Activated CD4-positive, alpha-beta T cell treated with anti-CD3 and anti-CD28 coated beads for 24 hours (primary cell): Measurements from ENCODE around the gene TRANK1.
A peak's percentile ranks its signal among the peaks of the same experiment; 100 is the strongest.
"Not testable (repeated sequence)": the region's sequence is repeated elsewhere in the genome, so short reads cannot be mapped to it uniquely, and the experiment has no call there.

ENCODE experiments used
- DNase-seq, 2 donors: peaks; one replicate each; pipeline ENCODE4 v3.0.0-alpha.2; 2020; ENCODE audit warnings: low read depth in 2 of 2

TRANK1 gene

DNA sequence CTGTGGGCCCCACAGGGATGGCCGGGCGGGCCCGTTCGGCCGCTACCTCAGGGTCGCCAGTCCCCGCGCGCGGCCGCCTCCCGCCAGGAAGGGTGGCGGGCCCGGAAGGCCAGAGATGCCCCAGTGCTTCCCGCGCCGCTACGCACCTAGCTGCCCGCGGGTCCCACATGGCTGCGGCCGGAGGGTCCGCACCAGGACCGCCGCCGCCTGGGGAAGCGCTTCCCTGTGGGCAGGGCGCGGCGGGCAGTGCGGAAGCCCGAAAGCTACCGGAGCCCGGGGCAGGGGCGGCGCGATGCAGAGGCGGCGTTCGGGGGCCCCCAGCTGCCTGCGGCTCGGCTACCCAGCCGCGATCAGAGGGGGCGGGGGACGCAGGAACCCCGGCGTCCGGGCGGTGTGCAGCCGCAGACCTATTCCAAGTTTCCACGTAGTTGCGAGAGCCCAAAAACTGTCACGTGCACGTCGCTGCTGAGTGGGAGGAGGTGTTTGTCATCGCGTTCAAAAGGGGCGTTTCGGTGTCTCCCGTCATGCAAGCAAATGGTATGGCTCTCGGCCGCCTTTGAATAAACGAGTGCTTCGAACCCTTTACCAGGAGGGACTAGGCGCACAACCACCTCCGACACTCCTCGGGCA, at the start of gene TRANK1:
TRANK1 (minus strand) TSS at position 414 of the 630 bp plus-strand sequence; CDS start at position 169, 245 bp downstream.
- peak; percentile 64 to 69 for DNase-seq

DNA sequence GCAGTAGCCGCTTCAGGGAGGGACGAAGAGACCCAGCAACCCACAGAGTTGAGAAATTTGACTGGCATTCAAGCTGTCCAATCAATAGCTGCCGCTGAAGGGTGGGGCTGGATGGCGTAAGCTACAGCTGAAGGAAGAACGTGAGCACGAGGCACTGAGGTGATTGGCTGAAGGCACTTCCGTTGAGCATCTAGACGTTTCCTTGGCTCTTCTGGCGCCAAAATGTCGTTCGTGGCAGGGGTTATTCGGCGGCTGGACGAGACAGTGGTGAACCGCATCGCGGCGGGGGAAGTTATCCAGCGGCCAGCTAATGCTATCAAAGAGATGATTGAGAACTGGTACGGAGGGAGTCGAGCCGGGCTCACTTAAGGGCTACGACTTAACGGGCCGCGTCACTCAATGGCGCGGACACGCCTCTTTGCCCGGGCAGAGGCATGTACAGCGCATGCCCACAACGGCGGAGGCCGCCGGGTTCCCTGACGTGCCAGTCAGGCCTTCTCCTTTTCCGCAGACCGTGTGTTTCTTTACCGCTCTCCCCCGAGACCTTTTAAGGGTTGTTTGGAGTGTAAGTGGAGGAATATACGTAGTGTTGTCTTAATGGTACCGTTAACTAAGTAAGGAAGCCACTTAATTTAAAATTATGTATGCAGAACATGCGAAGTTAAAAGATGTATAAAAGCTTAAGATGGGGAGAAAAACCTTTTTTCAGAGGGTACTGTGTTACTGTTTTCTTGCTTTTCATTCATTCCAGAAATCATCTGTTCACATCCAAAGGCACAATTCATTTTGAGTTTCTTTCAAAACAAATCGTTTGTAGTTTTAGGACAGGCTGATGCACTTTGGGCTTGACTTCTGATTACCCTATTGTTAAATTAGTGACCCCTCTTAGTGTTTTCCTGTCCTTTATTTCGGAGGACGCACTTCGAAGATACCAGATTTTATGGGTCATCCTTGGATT, 48.8 kb upstream of the TRANK1 start, which contains the start of gene MLH1:
MLH1 (plus strand) TSS at position 193 of the 958 bp plus-strand sequence; CDS start at position 223, 30 bp downstream.
- DNase-seq, result peak; percentile 94 to 99

DNA sequence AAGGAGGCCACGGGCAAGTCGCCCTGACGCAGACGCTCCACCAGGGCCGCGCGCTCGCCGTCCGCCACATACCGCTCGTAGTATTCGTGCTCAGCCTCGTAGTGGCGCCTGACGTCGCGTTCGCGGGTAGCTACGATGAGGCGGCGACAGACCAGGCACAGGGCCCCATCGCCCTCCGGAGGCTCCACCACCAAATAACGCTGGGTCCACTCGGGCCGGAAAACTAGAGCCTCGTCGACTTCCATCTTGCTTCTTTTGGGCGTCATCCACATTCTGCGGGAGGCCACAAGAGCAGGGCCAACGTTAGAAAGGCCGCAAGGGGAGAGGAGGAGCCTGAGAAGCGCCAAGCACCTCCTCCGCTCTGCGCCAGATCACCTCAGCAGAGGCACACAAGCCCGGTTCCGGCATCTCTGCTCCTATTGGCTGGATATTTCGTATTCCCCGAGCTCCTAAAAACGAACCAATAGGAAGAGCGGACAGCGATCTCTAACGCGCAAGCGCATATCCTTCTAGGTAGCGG, 48.0 kb upstream of the TRANK1 start, which contains the start of gene EPM2AIP1:
EPM2AIP1 (minus strand) TSS at position 326 of the 520 bp plus-strand sequence; CDS start at position 272, 54 bp downstream.
- DNase-seq, result peak in 1 of 2 donors; percentile 48

DNA sequence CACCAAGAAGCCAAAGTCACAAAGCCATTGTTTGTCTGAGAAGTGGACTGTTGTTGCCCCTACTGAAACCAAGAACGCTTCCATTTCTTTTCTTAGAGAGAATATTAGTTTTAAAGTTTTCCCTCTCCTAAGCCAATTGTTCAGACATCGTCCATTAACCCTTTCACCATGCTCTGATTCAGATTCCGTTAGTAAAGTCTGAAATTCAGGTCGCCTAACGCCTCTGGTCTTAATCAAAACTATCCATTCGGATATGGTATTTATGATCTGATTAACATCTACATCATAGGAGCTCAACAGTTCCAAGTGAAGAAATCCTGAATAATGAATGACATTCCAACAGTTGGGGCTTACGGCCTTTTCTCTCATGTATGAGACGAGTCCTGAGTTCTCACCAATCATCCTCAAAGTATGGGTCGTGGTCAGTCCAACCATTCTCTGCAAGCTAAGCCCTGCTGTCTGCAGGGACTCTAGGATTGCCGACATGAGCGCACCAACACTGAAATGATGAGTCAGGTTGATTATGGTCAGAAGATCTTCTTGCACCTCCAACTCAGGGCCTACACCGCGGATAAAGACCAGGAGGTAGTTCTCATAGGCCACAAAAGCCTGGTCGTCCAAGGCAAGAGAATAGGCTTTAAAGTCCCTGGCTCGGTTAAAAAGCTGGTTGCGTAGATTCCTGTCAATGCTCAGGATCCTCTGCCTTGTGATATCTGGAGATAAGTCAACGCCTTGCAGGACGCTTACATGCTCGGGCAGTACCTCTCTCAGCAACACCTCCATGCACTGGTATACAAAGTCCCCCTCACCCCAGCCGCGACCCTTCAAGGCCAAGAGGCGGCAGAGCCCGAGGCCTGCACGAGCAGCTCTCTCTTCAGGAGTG, 47.3 kb upstream of the TRANK1 start:
- DNase-seq, result no peak

DNA sequence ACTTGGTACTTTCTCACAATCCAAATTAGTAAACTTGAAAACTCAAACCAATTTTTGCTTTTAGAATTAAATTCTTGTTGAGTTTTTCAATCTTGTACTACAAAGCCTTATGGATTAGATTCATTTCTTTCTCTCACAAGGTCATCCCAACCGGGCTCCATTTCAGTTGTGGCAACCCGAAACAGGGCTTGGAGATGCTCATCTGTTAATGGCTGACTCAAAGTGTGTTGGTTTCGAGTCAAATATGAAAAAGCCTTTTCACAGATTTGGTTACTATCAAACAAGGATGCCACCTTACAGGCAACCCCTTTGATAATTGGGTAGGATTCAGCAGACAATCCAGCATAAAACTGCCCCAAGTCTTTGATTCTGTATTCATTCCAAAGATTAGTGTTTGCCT, 46.3 kb upstream of the TRANK1 start:
- DNase-seq, result no peak

DNA sequence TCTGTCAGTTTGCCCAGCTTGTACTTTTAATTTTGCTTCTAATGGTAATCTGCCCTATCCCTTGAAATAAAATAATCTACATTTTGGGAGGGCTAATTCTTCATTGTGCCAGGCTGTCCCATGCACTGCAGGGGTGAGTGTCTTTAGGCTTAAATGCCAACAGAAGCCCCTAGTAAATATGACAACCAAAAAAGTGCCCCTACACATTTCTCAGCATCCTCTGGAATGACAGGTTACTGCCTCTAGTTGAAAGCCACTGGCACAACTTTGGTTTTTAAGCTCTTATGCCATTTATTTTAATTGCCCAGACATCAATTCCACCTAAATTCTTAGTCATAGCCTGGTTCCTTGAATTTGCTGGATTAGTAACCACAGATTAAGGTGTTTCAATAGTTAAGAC, 44.7 kb upstream of the TRANK1 start:
- no peak for DNase-seq

DNA sequence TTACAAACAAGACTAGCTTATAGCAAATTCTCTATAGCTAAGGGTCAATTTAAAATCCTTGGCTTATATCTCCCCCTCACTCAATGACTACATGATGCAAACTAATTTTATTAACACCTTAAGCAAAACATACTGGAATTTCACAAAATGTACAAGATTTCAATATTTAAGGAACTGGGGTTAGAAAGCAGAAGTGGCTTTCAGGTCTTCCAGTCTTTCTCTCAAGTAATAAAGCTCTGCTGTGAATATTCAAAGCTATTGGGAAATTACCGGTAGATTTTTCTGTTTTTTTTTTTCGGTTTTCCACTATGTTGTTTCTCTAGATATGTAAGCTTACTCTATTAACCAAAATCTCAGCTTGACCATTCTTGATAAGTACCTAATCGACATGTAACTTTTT, 44.2 kb upstream of the TRANK1 start:
- no peak for DNase-seq

DNA sequence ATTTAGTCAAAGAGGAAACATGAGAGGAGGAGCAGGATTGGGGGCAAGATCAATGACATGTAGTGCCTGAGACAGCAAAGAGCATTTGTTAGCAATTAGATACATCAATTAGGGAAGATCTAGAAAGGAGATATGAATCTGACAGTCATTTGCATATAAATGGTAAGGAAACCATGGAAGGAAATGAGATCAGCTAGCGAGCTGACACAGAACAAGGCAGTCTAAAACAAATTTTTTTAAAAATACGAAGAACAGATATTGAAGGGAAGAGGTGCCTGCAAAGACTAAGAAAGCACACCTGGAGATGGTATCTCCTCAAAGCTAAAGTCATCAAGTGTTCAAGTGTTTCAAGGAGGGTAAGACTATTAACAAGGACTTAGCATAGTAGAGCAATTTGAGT, 43.5 kb upstream of the TRANK1 start:
- DNase-seq, result no peak

DNA sequence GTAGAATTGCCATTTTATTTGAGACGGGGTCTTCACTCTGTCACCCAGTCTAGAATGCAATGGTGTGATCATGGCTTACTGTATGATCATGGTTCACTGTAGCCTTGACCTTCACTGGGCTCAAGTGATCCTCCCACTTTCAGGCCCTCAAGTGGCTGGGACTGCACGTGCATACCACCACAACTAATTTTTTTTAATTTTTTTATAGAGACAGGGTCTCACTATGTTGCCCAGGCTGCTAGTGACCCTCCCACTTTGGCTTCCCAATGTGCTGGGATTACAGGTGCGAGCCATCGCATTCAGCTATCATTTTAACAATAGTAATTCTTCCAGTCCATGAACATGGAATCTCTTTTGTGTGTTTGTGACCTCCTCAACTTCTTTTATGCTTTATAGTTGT, 36.2 kb upstream of the TRANK1 start:
- no peak for DNase-seq

DNA sequence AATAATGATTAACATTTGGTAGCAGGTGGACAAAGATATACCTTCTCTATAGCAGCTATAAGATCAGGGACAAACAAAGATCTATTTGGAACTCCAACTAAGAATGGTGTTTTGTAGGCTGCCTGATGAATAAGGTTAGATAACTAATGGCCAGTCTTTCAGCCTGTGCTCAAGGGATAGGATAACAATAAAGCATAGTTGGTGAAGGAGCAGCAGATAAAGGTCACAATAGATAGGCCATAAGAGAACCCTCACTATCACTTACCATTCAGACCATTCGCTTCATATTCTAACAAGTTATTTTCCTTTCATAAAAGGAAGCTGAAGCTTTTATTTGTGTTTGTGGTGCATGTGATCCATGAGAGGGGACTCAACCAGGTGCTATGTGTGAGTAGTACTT, 28.3 kb upstream of the TRANK1 start:
- no peak for DNase-seq

DNA sequence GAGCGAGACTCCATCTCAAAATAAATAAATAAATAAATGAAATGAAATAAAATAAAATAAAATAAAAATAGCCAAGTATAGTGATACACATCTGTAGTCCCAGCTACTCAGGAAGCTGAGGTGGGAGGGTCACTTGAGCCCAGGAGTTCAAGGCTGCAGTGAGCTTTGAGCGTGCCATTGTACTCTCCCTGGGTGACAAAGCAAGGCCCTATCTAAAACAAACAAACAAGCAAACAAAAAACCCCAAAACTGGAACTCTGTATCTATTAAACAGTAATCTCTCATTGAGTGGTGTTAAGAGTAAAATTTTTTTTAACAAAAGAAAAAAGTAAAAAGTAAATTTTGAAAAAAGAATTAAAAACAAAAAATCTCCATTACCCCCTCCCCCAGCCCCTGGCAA, 27.3 kb upstream of the TRANK1 start:
- no peak for DNase-seq

DNA sequence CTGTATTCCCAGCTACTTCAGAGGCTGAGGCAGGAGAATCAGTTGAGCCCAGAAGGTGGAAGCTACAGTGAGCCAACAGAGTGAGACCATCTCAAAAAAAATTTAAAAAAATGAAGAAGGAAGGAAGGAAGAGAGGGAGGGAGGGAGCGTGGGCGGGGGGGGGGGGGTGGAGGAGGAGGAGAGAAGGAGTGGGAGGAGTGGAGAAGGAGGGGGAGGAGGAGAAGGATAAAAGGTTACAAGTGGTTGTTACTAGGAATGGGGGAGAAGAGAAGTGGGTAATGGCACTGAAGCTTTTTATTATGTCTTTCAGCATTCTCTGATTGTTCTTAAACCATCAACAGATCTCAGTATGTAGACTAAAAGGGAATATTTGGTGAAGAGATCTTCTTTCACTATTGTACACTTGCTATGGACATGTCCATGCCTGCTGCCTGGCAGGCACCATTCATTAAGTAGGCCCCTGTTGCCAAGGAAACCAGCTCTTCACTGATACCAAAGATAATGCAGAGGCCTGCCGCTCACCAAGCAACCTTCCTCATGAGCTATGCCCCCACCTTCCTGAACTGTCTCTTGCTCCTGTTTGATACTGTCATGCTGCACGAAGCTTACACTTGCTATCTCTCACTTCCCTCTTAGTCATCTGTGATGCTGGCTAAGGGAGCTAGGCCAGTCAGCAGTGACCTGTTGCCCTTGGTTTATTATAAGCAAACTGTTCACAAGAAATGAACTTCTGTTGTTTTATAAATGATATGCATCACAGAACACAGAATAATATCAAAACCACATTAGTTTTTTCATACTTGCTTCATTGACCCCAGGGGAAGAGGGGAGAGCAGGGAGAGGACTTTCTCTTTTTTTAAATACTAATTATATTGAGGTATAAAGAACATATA, 24.9 kb upstream of the TRANK1 start:
- DNase-seq, result no peak

DNA sequence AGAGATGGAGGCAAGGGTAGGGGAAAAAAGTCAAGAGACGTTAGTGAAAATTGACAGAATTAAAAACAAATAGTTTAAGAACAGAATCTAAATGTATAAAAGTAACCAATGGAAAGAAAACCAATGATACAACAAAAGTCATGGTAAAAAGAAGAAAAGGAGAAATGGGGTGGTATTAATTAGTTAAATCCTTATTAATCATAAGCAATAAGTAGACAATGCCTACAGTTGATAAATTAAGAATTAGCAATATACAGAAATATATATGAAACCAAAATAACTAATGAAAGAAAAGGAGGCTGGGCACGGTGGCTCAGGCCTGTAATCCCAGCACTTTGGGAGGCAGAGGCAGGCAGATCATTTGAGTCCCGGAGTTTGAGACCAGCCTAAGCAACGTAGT, 24.2 kb upstream of the TRANK1 start:
- no peak for DNase-seq

DNA sequence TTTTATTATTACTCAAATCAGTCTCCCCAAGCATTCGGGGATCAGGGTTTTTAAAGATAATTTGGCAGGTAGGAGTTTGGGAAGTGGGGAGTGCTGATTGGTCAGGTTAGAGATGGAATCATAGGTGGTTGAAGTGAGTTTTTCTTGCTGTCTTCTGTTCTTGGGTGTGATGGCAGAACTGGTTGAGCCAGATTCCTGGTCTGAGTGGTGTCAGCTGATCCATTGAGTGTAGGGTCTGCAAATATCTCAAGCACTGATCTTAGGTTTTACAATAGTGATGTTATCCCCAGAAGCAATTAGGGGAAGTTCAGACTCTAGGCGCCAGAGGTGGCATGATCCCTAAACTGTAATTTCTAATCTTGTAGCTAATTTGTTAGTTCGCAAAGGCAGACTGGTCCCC, 20.6 kb upstream of the TRANK1 start:
- DNase-seq, result no peak

DNA sequence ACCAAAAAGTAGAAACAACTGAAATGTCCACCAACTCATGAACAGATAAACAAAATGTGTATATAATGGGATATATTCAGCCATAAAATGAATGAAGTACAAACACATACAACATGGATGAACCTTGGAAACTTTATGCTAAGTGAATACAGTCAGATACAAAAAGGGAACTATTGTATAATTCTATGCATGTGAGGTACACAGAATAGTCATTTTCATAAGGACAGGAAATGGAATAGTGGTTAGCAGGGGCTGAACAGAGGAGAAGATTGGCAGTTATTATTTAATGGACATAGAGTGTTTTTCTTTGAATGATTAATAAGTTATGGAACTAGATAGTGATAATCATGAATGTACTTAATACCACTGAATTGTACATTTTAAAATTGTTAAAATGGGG, 20.0 kb upstream of the TRANK1 start:
- DNase-seq, result no peak

DNA sequence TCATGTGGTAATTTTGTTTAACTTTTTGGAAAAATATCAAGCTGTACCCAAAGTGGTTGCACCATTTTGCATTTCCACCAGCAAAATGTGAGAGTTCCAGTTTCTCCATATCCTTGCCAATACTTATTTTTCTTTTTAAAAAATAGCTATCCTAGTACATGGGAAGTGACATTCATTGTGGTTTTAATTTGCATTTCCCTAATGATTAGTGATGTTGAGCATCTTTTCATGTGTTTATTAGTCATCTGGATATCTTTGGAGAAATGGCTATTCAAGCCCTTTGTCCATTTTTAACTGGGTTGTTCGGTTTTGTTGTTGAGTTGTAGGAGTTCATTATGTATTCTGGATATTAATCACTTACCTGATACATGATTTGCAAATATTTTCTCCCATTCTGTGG, 19.5 kb upstream of the TRANK1 start:
- DNase-seq, result no peak

DNA sequence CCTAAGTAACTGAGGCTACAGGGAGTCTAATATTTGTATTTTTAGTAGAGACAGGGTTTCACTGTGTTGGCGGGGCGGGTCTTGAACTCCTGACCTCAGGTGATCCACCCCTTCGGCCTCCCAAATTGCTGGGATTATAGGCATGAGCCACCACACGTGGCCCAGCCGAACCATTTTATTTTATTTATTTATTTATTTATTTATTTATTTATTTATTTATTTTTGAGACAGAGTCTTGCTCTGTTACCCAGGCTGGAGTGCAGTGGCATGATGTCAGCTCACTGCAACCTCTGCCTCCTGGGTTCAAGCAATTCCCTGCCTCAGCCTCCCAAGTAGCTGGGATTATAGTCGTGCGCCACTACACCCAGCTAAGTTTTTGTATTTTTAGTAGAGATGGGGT, 18.2 kb upstream of the TRANK1 start:
- DNase-seq, result not testable (repeated sequence)

DNA sequence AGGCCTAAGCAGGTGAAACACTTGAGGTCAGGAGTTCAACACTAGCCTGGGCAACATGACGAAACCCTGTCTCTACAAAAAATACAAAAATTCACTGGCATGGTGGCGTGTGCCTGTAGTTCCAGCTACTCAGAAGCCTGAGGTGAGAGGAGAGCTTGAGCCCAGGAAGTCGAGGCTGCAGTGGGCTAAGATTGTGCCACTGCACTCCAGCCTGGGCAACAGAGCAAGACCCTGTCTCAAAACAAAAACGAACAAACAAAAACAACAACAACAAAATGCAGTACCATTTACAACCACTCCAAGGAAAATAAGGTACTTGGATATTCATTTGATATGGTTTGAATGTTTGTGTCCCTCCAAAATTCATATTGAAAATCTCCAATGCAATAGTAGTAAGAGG, 15.6 kb upstream of the TRANK1 start:
- DNase-seq, result no peak

DNA sequence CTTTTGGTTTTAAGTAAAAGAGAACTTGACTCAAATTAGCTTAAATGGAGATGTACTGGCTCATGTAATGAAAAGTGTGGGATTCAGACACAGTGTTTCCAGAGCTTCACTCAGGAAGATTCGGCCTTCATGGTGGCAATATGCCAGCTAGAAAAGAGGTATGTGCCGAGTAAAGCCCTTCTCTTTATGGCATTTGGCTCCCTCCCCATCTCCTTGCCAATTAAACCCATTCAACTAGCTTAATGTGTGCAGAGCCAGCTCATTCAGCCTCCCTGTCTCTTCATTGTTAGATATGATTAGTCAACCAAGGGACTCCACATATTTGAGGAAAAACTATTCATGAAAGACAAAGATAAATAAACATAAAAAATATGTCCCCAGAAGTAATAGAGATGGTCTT, 15.0 kb upstream of the TRANK1 start:
- DNase-seq, result no peak

DNA sequence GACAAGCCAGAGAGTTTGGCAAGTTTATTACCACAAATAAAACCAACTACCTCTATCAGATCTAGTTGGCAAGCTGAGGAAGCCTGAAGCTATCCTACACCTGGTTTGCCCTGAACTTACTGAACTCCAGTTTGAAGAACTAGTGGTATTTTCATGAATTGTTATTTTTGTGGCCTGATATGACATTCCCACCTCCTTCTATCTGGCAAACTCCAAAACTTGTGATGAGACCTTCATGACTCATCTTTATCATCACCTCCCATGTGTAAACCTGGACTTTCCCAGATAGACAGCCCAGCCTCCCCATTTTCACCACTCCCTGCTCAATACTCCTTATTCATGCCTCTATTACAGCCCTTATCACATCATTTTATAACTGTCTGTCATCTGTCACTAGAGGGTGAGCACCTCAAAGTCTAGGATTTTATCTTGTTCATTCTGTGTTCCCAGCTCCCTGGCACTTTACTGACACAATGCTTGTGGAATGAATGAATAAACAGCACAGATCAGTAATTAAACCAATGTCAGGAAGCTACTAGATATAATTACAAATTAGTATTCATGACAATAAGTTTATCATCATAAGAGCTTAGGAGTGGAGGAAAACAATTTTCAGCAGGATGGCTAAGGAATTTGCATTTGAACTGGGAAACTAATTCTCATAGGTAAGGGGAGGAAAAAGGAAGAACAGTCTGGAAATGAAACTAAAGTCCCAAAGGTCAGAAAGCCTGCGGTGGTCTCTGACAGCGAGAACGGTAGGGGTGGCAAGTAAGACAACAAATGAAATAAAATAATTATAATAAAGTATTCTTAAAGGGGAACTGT, 13.2 kb upstream of the TRANK1 start:
- DNase-seq, result no peak
